Liver (tissue), 9 donors: ENCODE measurements around the gene RBM20. TPM values are rescaled to one million over a fixed set of nuclear protein-coding genes. Genes with fewer than 3 reads are reported as not detected.
A peak's percentile ranks its signal among the peaks of the same experiment; 100 is the strongest.

Experiments
- DNase-seq: peaks from one replicate; pipeline ENCODE4 v3.0.0-alpha.2; 2017; ENCODE audit warnings: low spot score
- H3K27ac ChIP-seq, 2 donors: one replicate each; pipeline ENCODE4 v1.7.0; 2013; ENCODE audit warnings: inconsistent platforms in 2 of 2, low read length in 2 of 2, control low read depth in 1 of 2, low read depth in 1 of 2, mild to moderate bottlenecking in 1 of 2
- H3K27me3 ChIP-seq, 4 donors: one replicate each; pipeline versions ENCODE4 v1.6.1 to v1.7.0; 2013; ENCODE audit warnings: low read length in 3 of 4, inconsistent platforms in 1 of 4, mild to moderate bottlenecking in 1 of 4, moderate library complexity in 1 of 4; ENCODE audit not compliant: control insufficient read depth in 4 of 4, insufficient read depth in 4 of 4
- H3K36me3 ChIP-seq, 4 donors: one replicate each; pipeline versions ENCODE4 v1.6.1 to v1.7.0; 2013; ENCODE audit warnings: low read length in 3 of 4, mild to moderate bottlenecking in 3 of 4, low read depth in 1 of 4, moderate library complexity in 1 of 4; ENCODE audit not compliant: control insufficient read depth in 4 of 4, insufficient read depth in 3 of 4
- H3K4me1 ChIP-seq, 4 donors: one replicate each; pipeline versions ENCODE4 v1.6.1 to v1.7.0; 2013; ENCODE audit warnings: low read length in 3 of 4, mild to moderate bottlenecking in 3 of 4, moderate library complexity in 1 of 4; ENCODE audit not compliant: control insufficient read depth in 4 of 4, insufficient read depth in 4 of 4
- H3K4me3 ChIP-seq, 3 donors: one replicate each; pipeline versions ENCODE4 v1.6.1 to v1.7.0; 2013; ENCODE audit warnings: low read length in 3 of 3, control low read depth in 1 of 3, low read depth in 1 of 3, mild to moderate bottlenecking in 1 of 3
- H3K9ac ChIP-seq, 2 donors: one replicate each; pipeline ENCODE4 v1.7.0; 2013; ENCODE audit warnings: low read length in 2 of 2, mild to moderate bottlenecking in 2 of 2, moderate library complexity in 2 of 2, control low read depth in 1 of 2, low read depth in 1 of 2
- H3K9me3 ChIP-seq, 4 donors: one replicate each; pipeline versions ENCODE4 v1.6.1 to v1.7.0; 2013; ENCODE audit warnings: low read length in 3 of 4; ENCODE audit not compliant: control insufficient read depth in 4 of 4
- CTCF ChIP-seq: fragments of 150-350 bp; IDR thresholded peaks from 2 replicates; pipeline ENCODE4 v1.5.1; 2017; ENCODE audit warnings: improper control_type of control experiment, low read depth, low read length; ENCODE audit not compliant: missing input control
- GABPA ChIP-seq, 2 donors: IDR thresholded peaks in 1 of 2; conservative IDR thresholded peaks in 1 of 2; 2 replicates each; pipeline ENCODE4 v1.6.1; 2016; ENCODE audit warnings: antibody characterized with exemption in 2 of 2, mild to moderate bottlenecking in 1 of 2, moderate library complexity in 1 of 2
- HNF4A ChIP-seq, 2 donors: conservative IDR thresholded peaks; 2 replicates each; pipeline ENCODE4 v1.6.1; 2016; ENCODE audit warnings: antibody characterized with exemption in 2 of 2, mild to moderate bottlenecking in 2 of 2
- JUND ChIP-seq, 2 donors: IDR thresholded peaks; 2 replicates each; pipeline ENCODE4 v1.6.1; 2016; ENCODE audit warnings: antibody characterized with exemption in 2 of 2
- MAX ChIP-seq: IDR thresholded peaks from 2 replicates; pipeline ENCODE4 v1.6.1; 2016; ENCODE audit warnings: antibody characterized with exemption
- NR2F2 ChIP-seq: IDR thresholded peaks from 2 replicates; pipeline ENCODE4 v1.6.1; 2016; ENCODE audit warnings: antibody characterized with exemption
- RAD21 ChIP-seq, 2 donors: IDR thresholded peaks; 2 replicates each; pipeline ENCODE4 v1.6.1; 2016; ENCODE audit warnings: antibody characterized with exemption in 2 of 2, mild to moderate bottlenecking in 2 of 2
- REST ChIP-seq: IDR thresholded peaks from 2 replicates; pipeline ENCODE4 v1.6.1; 2016; ENCODE audit warnings: antibody characterized with exemption, mild to moderate bottlenecking
- RXRA ChIP-seq, 2 donors: IDR thresholded peaks; 2 replicates each; pipeline ENCODE4 v1.6.1; 2017 to 2018; ENCODE audit warnings: antibody characterized with exemption in 2 of 2, mild to moderate bottlenecking in 1 of 2
- SP1 ChIP-seq: IDR thresholded peaks from 2 replicates; pipeline ENCODE4 v1.6.1; 2018; ENCODE audit warnings: antibody characterized with exemption, mild to moderate bottlenecking
- TAF1 ChIP-seq: conservative IDR thresholded peaks from 2 replicates; pipeline ENCODE4 v1.6.1; 2016; ENCODE audit warnings: antibody characterized with exemption, mild to moderate bottlenecking
- YY1 ChIP-seq: IDR thresholded peaks from 2 replicates; pipeline ENCODE4 v1.6.1; 2016; ENCODE audit warnings: antibody characterized with exemption, mild to moderate bottlenecking
- WGBS: extraction: QIAGEN DNeasy Blood & Tissue Kit; methylation state at CpG from one replicate; pipeline ENCODE4 v1.1.7; 2013; 5-methylcytosine and 5-hydroxymethylcytosine counted together
- polyA plus RNA-seq, 2 donors: library from polyadenylated mRNA; stranded (reverse) in 1 of 2; unstranded in 1 of 2; fragments of 200-250 nt in 1 of 2; fragments of >200 nt in 1 of 2; fragmentation: Nextera tagmentation in 1 of 2; extraction: Ambion mirVana in 1 of 2; gene quantifications; one replicate each; pipeline versions ENCODE4 v1.2.1 to v1.2.3, GENCODE V29; 2013 to 2015
- total RNA-seq, 2 donors: library from RNA; depleted of rRNA; stranded (reverse); fragments of >200 nt; gene quantifications; one replicate each; pipeline ENCODE4 v1.2.3, GENCODE V29; 2014
- TF ChIP-seq, protein P1 (sequence below): IDR thresholded peaks from 2 replicates; pipeline ENCODE4 v1.6.1; 2016; ENCODE audit warnings: antibody characterized with exemption
- TF ChIP-seq, protein P2 (sequence below): IDR thresholded peaks from 2 replicates; pipeline ENCODE4 v1.6.1; 2016; ENCODE audit warnings: antibody characterized with exemption
- donor health status: healthy.
- donor health status: healthy.
- donor health status: healthy.
- donor health status: healthy.
- donor health status: healthy.

Gene RBM20
- total and polyA plus RNA-seq, 4 donors, result 0.03 to 0.08 (median 0.05) TPM; not detected in 1

DNA sequence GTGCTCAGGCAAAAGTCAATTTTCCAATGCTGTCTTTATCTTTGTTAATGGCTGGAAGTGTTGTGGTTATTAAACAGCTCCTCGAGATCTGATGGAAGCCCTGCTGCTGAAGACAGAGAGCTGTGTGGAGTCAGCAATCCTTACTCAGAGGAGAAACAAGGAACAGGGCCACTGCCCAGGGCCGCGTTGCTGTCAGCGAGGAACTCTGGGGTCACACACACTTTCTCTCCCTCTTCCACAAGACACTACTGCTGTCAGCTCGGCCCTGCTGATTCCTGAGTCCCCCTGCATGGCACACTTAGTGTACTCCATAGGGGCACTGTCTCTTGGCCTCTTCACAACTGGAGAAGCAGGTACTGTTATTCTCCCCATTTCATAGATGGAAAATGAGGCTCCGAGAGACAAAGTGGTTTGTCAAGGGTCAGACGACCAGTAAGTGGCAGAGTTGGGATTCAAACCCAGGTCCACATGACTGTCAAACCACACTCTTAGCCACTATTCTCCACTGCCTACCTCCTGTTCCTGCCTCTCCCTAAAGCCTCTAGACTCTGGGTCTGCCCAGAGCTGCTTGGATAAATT is 198.3 kb downstream of the RBM20 start (continued):
- TF ChIP-seq RAD21 (IDR thresholded peaks at IDR 0.05) (no peak), HNF4A (conservative IDR thresholded peaks at IDR 0.05) (no peak), MAX (no peak), TAF1 (no peak), GABPA (IDR thresholded peaks at IDR 0.05 in 1 of 2, conservative IDR thresholded peaks at IDR 0.05 in 1 of 2) (no peak), SP1 (no peak)

DNA sequence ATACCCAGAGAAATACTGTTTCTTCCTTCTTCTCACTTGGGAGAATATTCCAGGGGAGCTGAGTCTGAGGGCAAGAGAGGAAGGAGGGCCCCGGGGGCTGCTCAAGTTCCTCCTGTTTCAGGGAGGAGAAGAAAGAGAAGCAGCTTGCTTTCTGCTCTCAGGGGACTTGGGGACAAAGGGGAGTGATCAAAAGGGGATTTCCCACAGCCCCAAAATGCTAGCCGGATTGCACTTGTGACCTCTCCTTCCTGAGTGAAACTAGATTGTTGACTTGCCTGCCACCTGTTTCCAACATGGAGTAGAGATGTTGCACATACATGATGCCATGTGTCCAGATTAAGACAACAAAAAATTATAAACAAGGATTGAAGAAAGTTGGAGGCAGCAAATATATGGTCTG is 198.9 kb downstream of the RBM20 start:
- Histone ChIP-seq H3K4me1 (peaks cover 22 to 54% (median 33%) of the 10 kb centered on the region in 4 donors), H3K9me3 (no peaks in the 10 kb centered on the region), H3K27me3 (no peaks in the 10 kb centered on the region), H3K27ac (no peak overlapping the region), H3K9ac (no peak overlapping the region), H3K4me3 (no peak overlapping the region), H3K36me3 (no peaks in the 10 kb centered on the region)
- no peak for DNase-seq
- TF ChIP-seq RXRA (IDR thresholded peaks at IDR 0.05) (no peak), SP1 (peak; percentile 8)
- WGBS, result 43% methylated on average over 2 of the region's 2 CpGs

DNA sequence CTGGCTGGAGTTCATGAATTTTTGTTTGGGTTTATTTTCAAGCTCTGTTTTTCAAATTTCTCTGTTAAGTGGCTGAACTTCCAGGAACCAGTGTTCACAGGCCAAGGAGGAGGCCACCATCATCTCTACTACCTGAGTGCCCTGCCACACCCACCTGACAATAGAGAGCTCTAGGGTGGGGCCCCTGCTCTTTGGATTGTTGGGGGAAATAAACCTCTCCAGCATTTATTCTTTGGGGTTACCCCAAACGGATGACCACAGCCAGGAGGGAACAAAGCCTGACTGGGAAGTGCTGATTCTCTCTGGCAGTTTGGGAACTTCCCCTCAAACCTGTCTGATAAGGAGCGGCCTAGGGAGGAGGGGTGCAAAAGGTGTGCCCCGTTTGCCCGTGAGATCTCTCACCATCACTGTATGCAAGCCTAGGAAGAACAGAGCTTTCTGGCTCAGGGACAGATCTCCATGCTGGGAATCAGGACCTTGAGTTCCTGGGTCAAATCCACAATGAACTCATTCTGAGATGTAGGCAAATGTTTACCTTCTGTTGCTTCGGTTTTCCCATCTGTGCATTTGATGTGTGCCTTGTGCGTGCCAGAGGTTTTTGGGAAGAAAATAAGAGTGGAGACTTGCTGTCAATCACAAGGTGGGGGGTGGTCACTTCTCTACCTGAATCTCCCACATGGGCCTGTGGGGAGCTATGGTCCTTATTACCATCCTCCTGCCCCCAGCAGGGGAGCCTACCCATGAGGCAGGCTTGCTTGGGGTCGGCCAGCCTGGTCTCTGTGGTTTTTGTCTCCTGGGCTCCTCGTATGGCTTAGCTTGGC is 199.9 kb downstream of the RBM20 start:
- H3K4me3 ChIP-seq, result no peak overlapping the region
- no peaks in the 10 kb centered on the region for H3K9me3 ChIP-seq
- no peak overlapping the region for H3K9ac ChIP-seq
- peaks cover 22 to 54% (median 33%) of the 10 kb centered on the region in 4 donors for H3K4me1 ChIP-seq
- TF ChIP-seq YY1 (no peak), JUND (IDR thresholded peaks at IDR 0.05) (no peak), GABPA (IDR thresholded peaks at IDR 0.05 in 1 of 2, conservative IDR thresholded peaks at IDR 0.05 in 1 of 2) (no peak), RAD21 (IDR thresholded peaks at IDR 0.05) (no peak), REST (no peak), RXRA (IDR thresholded peaks at IDR 0.05) (peak in 1 of 2 donors; percentile 44), HNF4A (conservative IDR thresholded peaks at IDR 0.05) (peak in 1 of 2 donors; percentile 34), CTCF (no peak), MAX (no peak), NR2F2 (no peak), TAF1 (no peak)
- TF ChIP-seq, protein P1, sequence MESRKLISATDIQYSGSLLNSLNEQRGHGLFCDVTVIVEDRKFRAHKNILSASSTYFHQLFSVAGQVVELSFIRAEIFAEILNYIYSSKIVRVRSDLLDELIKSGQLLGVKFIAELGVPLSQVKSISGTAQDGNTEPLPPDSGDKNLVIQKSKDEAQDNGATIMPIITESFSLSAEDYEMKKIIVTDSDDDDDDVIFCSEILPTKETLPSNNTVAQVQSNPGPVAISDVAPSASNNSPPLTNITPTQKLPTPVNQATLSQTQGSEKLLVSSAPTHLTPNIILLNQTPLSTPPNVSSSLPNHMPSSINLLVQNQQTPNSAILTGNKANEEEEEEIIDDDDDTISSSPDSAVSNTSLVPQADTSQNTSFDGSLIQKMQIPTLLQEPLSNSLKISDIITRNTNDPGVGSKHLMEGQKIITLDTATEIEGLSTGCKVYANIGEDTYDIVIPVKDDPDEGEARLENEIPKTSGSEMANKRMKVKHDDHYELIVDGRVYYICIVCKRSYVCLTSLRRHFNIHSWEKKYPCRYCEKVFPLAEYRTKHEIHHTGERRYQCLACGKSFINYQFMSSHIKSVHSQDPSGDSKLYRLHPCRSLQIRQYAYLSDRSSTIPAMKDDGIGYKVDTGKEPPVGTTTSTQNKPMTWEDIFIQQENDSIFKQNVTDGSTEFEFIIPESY, result no peak
- TF ChIP-seq, protein P2, sequence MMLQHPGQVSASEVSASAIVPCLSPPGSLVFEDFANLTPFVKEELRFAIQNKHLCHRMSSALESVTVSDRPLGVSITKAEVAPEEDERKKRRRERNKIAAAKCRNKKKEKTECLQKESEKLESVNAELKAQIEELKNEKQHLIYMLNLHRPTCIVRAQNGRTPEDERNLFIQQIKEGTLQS, result no peak
- WGBS, result 66% methylated on average over 8 of the region's 8 CpGs
- no peaks in the 10 kb centered on the region for H3K36me3 ChIP-seq
- peak overlapping the region; percentile 23 to 48 for H3K27ac ChIP-seq
- no peak for DNase-seq
- no peaks in the 10 kb centered on the region for H3K27me3 ChIP-seq
